GM06990 (cell line): Measurements from ENCODE around the gene ADSS2.
"Not testable (repeated sequence)": the region's sequence is repeated elsewhere in the genome, so short reads cannot be mapped to it uniquely, and the experiment has no call there.

Experiments used
- DNase-seq: peaks from one replicate; pipeline ENCODE4 v3.0.0-alpha.2; 2011; ENCODE audit not compliant: insufficient read length; ENCODE audit errors: extremely low read depth
- H3K27me3 ChIP-seq: replicated peaks from 2 replicates; pipeline ENCODE4 v1.6.0; 2011; ENCODE audit warnings: low read length; ENCODE audit not compliant: control insufficient read depth, insufficient read depth
- H3K36me3 ChIP-seq: 2 replicates; pipeline ENCODE4 v1.5.1; 2011; ENCODE audit warnings: low read length; ENCODE audit not compliant: control insufficient read depth, insufficient read depth
- H3K4me3 ChIP-seq: replicated peaks from 2 replicates; pipeline ENCODE4 v1.5.1; 2011; ENCODE audit warnings: low read depth, mild to moderate bottlenecking, control low read depth, low read length
- TF ChIP-seq, protein P1 (sequence below): IDR thresholded peaks from 2 replicates; pipeline ENCODE4 v1.5.1; 2011; ENCODE audit warnings: low read length, control low read depth, mild to moderate bottlenecking, inconsistent platforms; ENCODE audit not compliant: insufficient read depth, poor library complexity, severe bottlenecking

Gene ADSS2

DNA sequence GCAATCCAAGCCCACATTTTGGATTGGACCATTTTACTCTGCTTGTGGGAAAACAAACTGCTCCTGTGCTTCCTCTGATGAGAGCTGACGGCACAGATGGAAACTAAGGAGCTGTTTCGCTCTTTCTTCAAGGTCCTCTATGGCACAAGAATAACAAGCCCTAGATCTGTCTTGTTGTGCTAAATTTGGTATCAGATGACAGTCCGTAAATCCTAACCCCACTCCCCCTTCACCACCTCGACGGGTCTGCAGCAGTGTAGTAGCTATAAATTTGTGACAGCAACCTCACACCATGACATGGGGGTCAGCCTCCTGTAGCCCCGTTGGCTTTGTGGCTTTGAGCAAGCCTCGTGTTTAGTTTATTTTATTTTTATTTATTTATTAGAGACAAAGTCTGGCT is 85.9 kb downstream of the ADSS2 start:
- no peak overlapping the region for H3K4me3 ChIP-seq
- no peaks in the 10 kb centered on the region for H3K36me3 ChIP-seq
- no peak for DNase-seq
- TF ChIP-seq, protein P1, sequence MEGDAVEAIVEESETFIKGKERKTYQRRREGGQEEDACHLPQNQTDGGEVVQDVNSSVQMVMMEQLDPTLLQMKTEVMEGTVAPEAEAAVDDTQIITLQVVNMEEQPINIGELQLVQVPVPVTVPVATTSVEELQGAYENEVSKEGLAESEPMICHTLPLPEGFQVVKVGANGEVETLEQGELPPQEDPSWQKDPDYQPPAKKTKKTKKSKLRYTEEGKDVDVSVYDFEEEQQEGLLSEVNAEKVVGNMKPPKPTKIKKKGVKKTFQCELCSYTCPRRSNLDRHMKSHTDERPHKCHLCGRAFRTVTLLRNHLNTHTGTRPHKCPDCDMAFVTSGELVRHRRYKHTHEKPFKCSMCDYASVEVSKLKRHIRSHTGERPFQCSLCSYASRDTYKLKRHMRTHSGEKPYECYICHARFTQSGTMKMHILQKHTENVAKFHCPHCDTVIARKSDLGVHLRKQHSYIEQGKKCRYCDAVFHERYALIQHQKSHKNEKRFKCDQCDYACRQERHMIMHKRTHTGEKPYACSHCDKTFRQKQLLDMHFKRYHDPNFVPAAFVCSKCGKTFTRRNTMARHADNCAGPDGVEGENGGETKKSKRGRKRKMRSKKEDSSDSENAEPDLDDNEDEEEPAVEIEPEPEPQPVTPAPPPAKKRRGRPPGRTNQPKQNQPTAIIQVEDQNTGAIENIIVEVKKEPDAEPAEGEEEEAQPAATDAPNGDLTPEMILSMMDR: no peak
- no peaks in the 10 kb centered on the region for H3K27me3 ChIP-seq

GRCh38 chr1:244365262-244365661 is 86.4 kb downstream of the ADSS2 start:
- H3K27me3 ChIP-seq, H3K4me3 ChIP-seq, H3K36me3 ChIP-seq, DNase-seq: not testable (repeated sequence)

DNA sequence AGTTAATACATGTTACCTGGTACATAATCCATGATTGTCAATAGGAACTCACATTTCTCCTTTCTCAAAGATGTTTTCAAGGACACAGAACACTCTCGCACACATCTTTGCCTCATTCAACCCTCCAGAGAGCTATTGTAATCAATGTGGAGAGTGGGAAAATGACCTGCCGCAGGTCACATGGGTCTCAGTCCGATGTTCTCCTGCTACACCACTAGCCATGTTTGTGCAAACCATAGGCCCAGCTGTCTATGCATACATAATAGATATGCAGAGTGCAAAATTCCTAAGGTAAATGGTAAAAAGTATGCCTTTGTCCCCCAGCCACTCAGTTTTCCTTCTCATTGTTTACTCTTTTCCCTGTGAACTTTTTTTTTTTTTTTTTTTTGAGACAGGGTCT is 89.2 kb downstream of the ADSS2 start:
- Histone ChIP-seq H3K27me3 (no peaks in the 10 kb centered on the region), H3K36me3 (no peaks in the 10 kb centered on the region), H3K4me3 (no peak overlapping the region)
- TF ChIP-seq, protein P1: no peak
- DNase-seq: no peak

DNA sequence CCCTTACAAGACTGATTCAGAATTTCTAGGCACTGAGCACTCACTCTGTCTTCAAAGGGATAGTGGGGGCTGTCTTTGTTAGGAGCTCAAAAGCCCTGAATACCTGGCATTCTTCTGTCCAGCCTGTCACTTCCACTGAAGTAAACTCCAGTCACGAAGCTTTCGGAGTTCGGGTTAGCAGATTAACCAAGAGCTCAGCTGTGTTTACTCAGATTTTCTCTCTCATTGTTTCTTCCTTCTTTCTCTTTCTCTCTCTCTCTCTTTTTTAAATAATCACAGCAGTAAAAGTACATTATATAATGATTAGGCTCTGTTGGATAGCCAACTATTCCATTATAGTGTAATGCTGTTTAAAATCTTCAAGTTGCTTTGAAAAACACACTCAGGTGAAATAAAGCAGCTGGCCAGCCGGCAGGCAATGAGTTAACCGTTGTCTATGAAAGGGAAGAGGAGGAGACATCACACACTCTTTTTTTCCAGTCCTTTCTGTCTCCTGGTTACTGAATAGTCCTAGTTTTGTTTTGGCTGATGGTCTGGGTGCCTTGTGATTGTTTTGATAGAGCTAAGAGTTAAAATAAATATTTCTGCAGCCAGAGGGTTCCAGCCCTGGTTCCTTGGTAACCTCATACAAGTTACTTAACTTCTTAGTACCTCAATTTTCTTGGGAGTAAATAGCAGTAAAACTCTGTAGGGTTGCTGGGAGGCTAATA is 89.8 kb downstream of the ADSS2 start:
- H3K4me3 ChIP-seq: no peak overlapping the region
- TF ChIP-seq, protein P1: no peak
- DNase-seq: no peak
- H3K27me3 ChIP-seq: no peaks in the 10 kb centered on the region
- H3K36me3 ChIP-seq: no peaks in the 10 kb centered on the region
